ENCODE data around the gene TLE2. TPM values are rescaled to one million over a fixed set of nuclear protein-coding genes. Genes with fewer than 3 reads are reported as not detected.
"Not testable (repeated sequence)": the region's sequence is repeated elsewhere in the genome, so short reads cannot be mapped to it uniquely, and the experiment has no call there.

TLE2 gene
- total RNA-seq, 1 donor from 2014 or later = 1.1 TPM

- intact Hi-C loops (cut with micrococcal nuclease) = no loop called here
These were observed 41.3 kb downstream of the TLE2 start for GRCh38 chr19:2987797-2988196.

- intact Hi-C loops (cut with micrococcal nuclease) = no loop called here
These were observed 42.0 kb downstream of the TLE2 start for GRCh38 chr19:2986951-2987524.

- intact Hi-C loops (cut with micrococcal nuclease) = no loop called here
These were observed 44.9 kb downstream of the TLE2 start for GRCh38 chr19:2984215-2984528.

- intact Hi-C loops (cut with micrococcal nuclease) = no loop called here
These were observed 45.5 kb downstream of the TLE2 start for GRCh38 chr19:2983351-2984214.

GRCh38 chr19:2982983-2983350 is 46.1 kb downstream of the TLE2 start:
- intact Hi-C loops (cut with micrococcal nuclease) = no loop called here

- intact Hi-C loops (cut with micrococcal nuclease) = no loop called here
These were observed 46.5 kb downstream of the TLE2 start for GRCh38 chr19:2982561-2982960.

GRCh38 chr19:2981898-2982297 is 47.2 kb downstream of the TLE2 start:
- intact Hi-C loops (cut with micrococcal nuclease) = no loop called here

GRCh38 chr19:2978772-2979171 is 50.3 kb downstream of the TLE2 start:
- intact Hi-C loops (cut with micrococcal nuclease) = loop anchor here (5.0 kb wide), 2 partner anchors 59 to 84 kb away; partner anchors contain the start of gene TLE5

GRCh38 chr19:2978166-2978767 is 50.8 kb downstream of the TLE2 start:
- intact Hi-C loops (cut with micrococcal nuclease) = loop anchor here (5.0 kb wide), 2 partner anchors 59 to 84 kb away; partner anchors contain the start of gene TLE5

- intact Hi-C loops (cut with micrococcal nuclease) = loop anchor here (5.0 kb wide), 2 partner anchors 60 to 85 kb away; partner anchors contain the start of gene TLE5
These were observed 51.3 kb downstream of the TLE2 start for GRCh38 chr19:2977746-2978138.

GRCh38 chr19:2977001-2977745 is 51.9 kb downstream of the TLE2 start, which contains the start of gene TLE6:
Gene TLE6 (plus strand): TSS chr19:2977564. CDS start chr19:2978234, 670 bp downstream.
- intact Hi-C loops (cut with micrococcal nuclease) = loop anchor here (5.0 kb wide), 2 partner anchors 60 to 85 kb away; partner anchors contain the start of gene TLE5

GRCh38 chr19:2976609-2977000 is 52.5 kb downstream of the TLE2 start:
- intact Hi-C loops (cut with micrococcal nuclease) = loop anchor here (5.0 kb wide), 2 partner anchors 61 to 86 kb away; partner anchors contain the start of gene TLE5

- intact Hi-C loops (cut with micrococcal nuclease) = loop anchor here (5.0 kb wide), 2 partner anchors 63 to 88 kb away; partner anchors contain the start of gene TLE5
These were observed 54.6 kb downstream of the TLE2 start for GRCh38 chr19:2974342-2975041.

- intact Hi-C loops (cut with micrococcal nuclease) = no loop called here
These were observed 55.9 kb downstream of the TLE2 start for GRCh38 chr19:2973229-2973628.

- intact Hi-C loops (cut with micrococcal nuclease) = no loop called here
These were observed 58.8 kb downstream of the TLE2 start for GRCh38 chr19:2970201-2970835.

- intact Hi-C loops (cut with micrococcal nuclease) = no loop called here
These were observed 60.0 kb downstream of the TLE2 start for GRCh38 chr19:2969104-2969504.

- intact Hi-C loops (cut with micrococcal nuclease) = no loop called here
These were observed 61.1 kb downstream of the TLE2 start for GRCh38 chr19:2967972-2968371.

GRCh38 chr19:2964874-2965273 is 64.2 kb downstream of the TLE2 start:
- intact Hi-C loops (cut with micrococcal nuclease) = no loop called here

GRCh38 chr19:2963631-2964030 is 65.4 kb downstream of the TLE2 start:
- intact Hi-C loops (cut with micrococcal nuclease) = not testable (repeated sequence)

GRCh38 chr19:2963122-2963521 is 66.0 kb downstream of the TLE2 start:
- intact Hi-C loops (cut with micrococcal nuclease) = no loop called here
